Measurements from ENCODE around the gene PLXNA4.

PLXNA4 gene

GRCh38 chr7:132569884-132570614 lies 6.2 kb downstream of the PLXNA4 start:
- DNase-seq: no peak
- intact Hi-C loops (cut with DNase I): loop anchor here (10.0 kb wide), 1 partner anchor 875 kb away; no protein-coding TSS in a partner anchor

- intact Hi-C loops (cut with DNase I): no loop called here
These were observed 7.3 kb downstream of the PLXNA4 start for GRCh38 chr7:132568962-132569361.

GRCh38 chr7:132565885-132566284 lies 10.4 kb downstream of the PLXNA4 start:
- no peak for DNase-seq
- intact Hi-C loops (cut with DNase I): no loop called here

More at GRCh38 chr7:132568962-132569361, 7.3 kb downstream of the PLXNA4 start:
- no peak for DNase-seq

- intact Hi-C loops (cut with DNase I): no loop called here
- DNase-seq: no peak
These were observed 10.8 kb downstream of the PLXNA4 start for GRCh38 chr7:132565441-132565840.

GRCh38 chr7:132564849-132565248 lies 11.4 kb downstream of the PLXNA4 start:
- DNase-seq: no peak
- intact Hi-C loops (cut with DNase I): no loop called here

GRCh38 chr7:132564090-132564489 lies 12.2 kb downstream of the PLXNA4 start:
- intact Hi-C loops (cut with DNase I): no loop called here
- no peak for DNase-seq

- intact Hi-C loops (cut with DNase I): no loop called here
These were observed 13.6 kb downstream of the PLXNA4 start for GRCh38 chr7:132562690-132563089.

GRCh38 chr7:132561763-132562162 lies 14.5 kb downstream of the PLXNA4 start:
- no peak for DNase-seq
- intact Hi-C loops (cut with DNase I): no loop called here

More at GRCh38 chr7:132562690-132563089, 13.6 kb downstream of the PLXNA4 start:
- DNase-seq: no peak

- no peak for DNase-seq
- intact Hi-C loops (cut with DNase I): no loop called here
These were observed 15.3 kb downstream of the PLXNA4 start for GRCh38 chr7:132560825-132561529.

GRCh38 chr7:132560105-132560504 lies 16.2 kb downstream of the PLXNA4 start:
- intact Hi-C loops (cut with DNase I): no loop called here
- DNase-seq: no peak

GRCh38 chr7:132558815-132559214 lies 17.5 kb downstream of the PLXNA4 start:
- no peak for DNase-seq
- intact Hi-C loops (cut with DNase I): no loop called here

GRCh38 chr7:132557489-132558044 lies 18.7 kb downstream of the PLXNA4 start:
- DNase-seq: peak in 1 of 42 donors; percentile 47
- intact Hi-C loops (cut with DNase I): no loop called here

GRCh38 chr7:132554446-132554845 lies 21.8 kb downstream of the PLXNA4 start:
- no peak for DNase-seq
- intact Hi-C loops (cut with DNase I): no loop called here

GRCh38 chr7:132553031-132553430 lies 23.2 kb downstream of the PLXNA4 start:
- intact Hi-C loops (cut with DNase I): no loop called here
- no peak for DNase-seq

- DNase-seq: no peak
- intact Hi-C loops (cut with DNase I): no loop called here
These were observed 24.4 kb downstream of the PLXNA4 start for GRCh38 chr7:132551886-132552285.

GRCh38 chr7:132551439-132551838 lies 24.8 kb downstream of the PLXNA4 start:
- intact Hi-C loops (cut with DNase I): no loop called here
- DNase-seq: no peak

- DNase-seq: no peak
- intact Hi-C loops (cut with DNase I): no loop called here
These were observed 27.7 kb downstream of the PLXNA4 start for GRCh38 chr7:132548489-132549078.

- intact Hi-C loops (cut with DNase I): no loop called here
- DNase-seq: no peak
These were observed 28.4 kb downstream of the PLXNA4 start for GRCh38 chr7:132547821-132548220.

- no peak for DNase-seq
- intact Hi-C loops (cut with DNase I): no loop called here
These were observed 29.7 kb downstream of the PLXNA4 start for GRCh38 chr7:132546366-132547127.
